Nephron (organoid): ENCODE results near the gene GRIK4.

Experiments used
- H3K27ac Mint-ChIP-seq, 3 experiments: 2 replicates each; pipeline ENCODE4 v1.8.0; 2020; ENCODE audit warnings: mixed read lengths in 3 of 3, mild to moderate bottlenecking in 2 of 3, moderate library complexity in 1 of 3
- H3K27me3 Mint-ChIP-seq: 2 replicates; pipeline ENCODE4 v1.8.0; 2021; ENCODE audit warnings: low read depth, mild to moderate bottlenecking, moderate library complexity, mixed read lengths
- H3K36me3 Mint-ChIP-seq: 2 replicates; pipeline ENCODE4 v1.8.0; 2020; ENCODE audit warnings: low read depth, mixed read lengths
- H3K4me1 Mint-ChIP-seq: 2 replicates; pipeline ENCODE4 v1.8.0; 2020; ENCODE audit warnings: mixed read lengths
- H3K4me3 Mint-ChIP-seq, 3 experiments: 2 replicates each; pipeline ENCODE4 v1.8.0; 2020; ENCODE audit warnings: mild to moderate bottlenecking in 3 of 3, mixed read lengths in 3 of 3, moderate library complexity in 2 of 3
- H3K9me3 Mint-ChIP-seq: 2 replicates; pipeline ENCODE4 v1.8.0; 2020; ENCODE audit warnings: mixed read lengths
- CTCF ChIP-seq, 3 experiments: fragments of 200-600 bp; sonication (generic); IDR thresholded peaks; one replicate each; pipeline ENCODE4 v1.5.0; 2021; ENCODE audit warnings: antibody characterized with exemption in 3 of 3; ENCODE audit not compliant: unreplicated experiment in 3 of 3

GRIK4 gene

GRCh38 chr11:120719348-120719747, 207.8 kb downstream of the GRIK4 start:
- peaks cover 9% of the 10 kb centered on the region for H3K27me3 Mint-ChIP-seq

GRCh38 chr11:120720760-120721159, 209.2 kb downstream of the GRIK4 start:
- Mint-ChIP-seq H3K4me1 (no peaks in the 10 kb centered on the region), H3K27me3 (peaks cover 4% of the 10 kb centered on the region), H3K27ac (no peak overlapping the region), H3K4me3 (no peak overlapping the region), H3K9me3 (peaks cover 7% of the 10 kb centered on the region), H3K36me3 (no peaks in the 10 kb centered on the region)
- TF ChIP-seq CTCF (IDR thresholded peaks at IDR 0.05; ENCODE audit: unreplicated experiment in 3 of 3) = no peak

More at GRCh38 chr11:120719348-120719747, 207.8 kb downstream of the GRIK4 start:
- Mint-ChIP-seq H3K27ac (no peak overlapping the region), H3K4me1 (peaks cover 5% of the 10 kb centered on the region), H3K36me3 (no peaks in the 10 kb centered on the region), H3K4me3 (no peak overlapping the region), H3K9me3 (peaks cover 3% of the 10 kb centered on the region)
- TF ChIP-seq CTCF (IDR thresholded peaks at IDR 0.05; ENCODE audit: unreplicated experiment in 3 of 3) = no peak

GRCh38 chr11:120722524-120722923, 211.0 kb downstream of the GRIK4 start:
- Mint-ChIP-seq H3K4me1 (no peaks in the 10 kb centered on the region), H3K9me3 (peaks cover 7% of the 10 kb centered on the region), H3K27ac (no peak overlapping the region), H3K36me3 (no peaks in the 10 kb centered on the region), H3K4me3 (no peak overlapping the region), H3K27me3 (no peaks in the 10 kb centered on the region)
- no peak for TF ChIP-seq CTCF (IDR thresholded peaks at IDR 0.05; ENCODE audit: unreplicated experiment in 3 of 3)

- H3K4me1 Mint-ChIP-seq = no peaks in the 10 kb centered on the region
- H3K36me3 Mint-ChIP-seq = no peaks in the 10 kb centered on the region
- H3K27ac Mint-ChIP-seq = no peak overlapping the region
- no peak for TF ChIP-seq CTCF (IDR thresholded peaks at IDR 0.05; ENCODE audit: unreplicated experiment in 3 of 3)
- no peak overlapping the region for H3K4me3 Mint-ChIP-seq
- H3K9me3 Mint-ChIP-seq = peaks cover 12% of the 10 kb centered on the region
- H3K27me3 Mint-ChIP-seq = no peaks in the 10 kb centered on the region
These were observed 212.2 kb downstream of the GRIK4 start for GRCh38 chr11:120723751-120724150.

GRCh38 chr11:120727752-120728151, 216.2 kb downstream of the GRIK4 start:
- Mint-ChIP-seq H3K36me3 (no peaks in the 10 kb centered on the region), H3K27ac (no peak overlapping the region), H3K9me3 (peaks cover 29% of the 10 kb centered on the region), H3K27me3 (no peaks in the 10 kb centered on the region), H3K4me3 (no peak overlapping the region), H3K4me1 (no peaks in the 10 kb centered on the region)
- no peak for TF ChIP-seq CTCF (IDR thresholded peaks at IDR 0.05; ENCODE audit: unreplicated experiment in 3 of 3)

- no peak overlapping the region for H3K4me3 Mint-ChIP-seq
- no peak overlapping the region for H3K27ac Mint-ChIP-seq
- H3K4me1 Mint-ChIP-seq = peaks cover 11% of the 10 kb centered on the region
- no peaks in the 10 kb centered on the region for H3K36me3 Mint-ChIP-seq
- H3K27me3 Mint-ChIP-seq = no peaks in the 10 kb centered on the region
- H3K9me3 Mint-ChIP-seq = peaks cover 13% of the 10 kb centered on the region
- no peak for TF ChIP-seq CTCF (IDR thresholded peaks at IDR 0.05; ENCODE audit: unreplicated experiment in 3 of 3)
These were observed 223.5 kb downstream of the GRIK4 start for GRCh38 chr11:120735035-120735434.
